GM23338 (cell line): Measurements from ENCODE around the gene NUP153. TPM values are rescaled to one million over a fixed set of nuclear protein-coding genes. Genes with fewer than 3 reads are reported as not detected.

Experiments used
- ATAC-seq: fragments of 200-7000 bp; cut with Tn5 transposase; 3 replicates; pipeline ENCODE4 v1.9.1; 2020
- DNase-seq: peaks from one replicate; pipeline ENCODE4 v3.0.0-alpha.2; 2015; ENCODE audit warnings: low spot score
- H2AFZ ChIP-seq: fragments of 200-600 bp; sonication (generic); 2 replicates; pipeline ENCODE4 v1.8.0; 2016; ENCODE audit warnings: antibody characterized with exemption, mild to moderate bottlenecking, moderate library complexity
- H3F3A ChIP-seq: fragments of 200-600 bp; sonication (generic); replicated peaks from 2 replicates; pipeline ENCODE4 v1.8.0; 2017; ENCODE audit warnings: antibody characterized with exemption, mixed run types, low read depth
- H3K27ac ChIP-seq: fragments of 200-600 bp; sonication (generic); 2 replicates; pipeline ENCODE4 v1.6.1; 2016; ENCODE audit warnings: low read depth
- H3K27me3 ChIP-seq: fragments of 200-600 bp; sonication (generic); 2 replicates; pipeline ENCODE4 v1.8.0; 2016; ENCODE audit warnings: mild to moderate bottlenecking, mixed run types, moderate library complexity; ENCODE audit not compliant: insufficient read depth
- H3K36me3 ChIP-seq: fragments of 200-600 bp; sonication (generic); 2 replicates; pipeline ENCODE4 v1.8.0; 2016; ENCODE audit warnings: mild to moderate bottlenecking; ENCODE audit not compliant: insufficient read depth
- H3K4me1 ChIP-seq: fragments of 200-600 bp; sonication (generic); 2 replicates; pipeline ENCODE4 v1.8.0; 2016; ENCODE audit warnings: mild to moderate bottlenecking, moderate library complexity; ENCODE audit not compliant: insufficient read depth
- H3K4me2 ChIP-seq: fragments of 200-600 bp; sonication (generic); 2 replicates; pipeline ENCODE4 v1.7.1; 2017; ENCODE audit warnings: mixed run types
- H3K4me3 ChIP-seq: fragments of 200-600 bp; sonication (generic); 2 replicates; pipeline ENCODE4 v1.6.1; 2016; ENCODE audit warnings: mixed run types
- H3K79me2 ChIP-seq: fragments of 200-600 bp; sonication (generic); replicated peaks from 2 replicates; pipeline ENCODE4 v1.8.0; 2017; ENCODE audit warnings: mild to moderate bottlenecking; ENCODE audit not compliant: insufficient read depth
- H3K9me2 ChIP-seq: fragments of 200-600 bp; sonication (generic); 2 replicates; pipeline ENCODE4 v1.8.0; 2017; ENCODE audit not compliant: insufficient read depth
- H4K20me1 ChIP-seq: fragments of 200-600 bp; sonication (generic); replicated peaks from 2 replicates; pipeline ENCODE4 v1.8.0; 2017; ENCODE audit warnings: mild to moderate bottlenecking; ENCODE audit not compliant: insufficient read depth
- H3K27ac Mint-ChIP-seq: 2 replicates; pipeline ENCODE4 v1.8.0; 2020; ENCODE audit warnings: inconsistent platforms, mild to moderate bottlenecking, moderate library complexity, mixed read lengths
- H3K27me3 Mint-ChIP-seq: 3 replicates; pipeline ENCODE4 v1.8.0; 2022; ENCODE audit warnings: low read depth, mild to moderate bottlenecking, moderate library complexity, mixed read lengths, inconsistent platforms; ENCODE audit not compliant: insufficient read depth, poor library complexity
- H3K36me3 Mint-ChIP-seq: 3 replicates; pipeline ENCODE4 v1.8.0; 2021; ENCODE audit warnings: low read depth, mild to moderate bottlenecking, inconsistent platforms, moderate library complexity, mixed read lengths
- H3K4me1 Mint-ChIP-seq: 3 replicates; pipeline ENCODE4 v1.8.0; 2020; ENCODE audit warnings: mild to moderate bottlenecking, inconsistent platforms, mixed read lengths
- H3K4me3 Mint-ChIP-seq: 3 replicates; pipeline ENCODE4 v1.8.0; 2021; ENCODE audit warnings: moderate library complexity, mild to moderate bottlenecking, inconsistent platforms, mixed read lengths
- H3K9me3 Mint-ChIP-seq: 3 replicates; pipeline ENCODE4 v1.8.0; 2020; ENCODE audit warnings: moderate library complexity, mild to moderate bottlenecking, inconsistent platforms, mixed read lengths
- CREB1 ChIP-seq: fragments of 250-450 bp; sonication (Bioruptor Pico); IDR thresholded peaks from 2 replicates; pipeline ENCODE4 v1.5.0; 2020; ENCODE audit warnings: low read depth, mild to moderate bottlenecking, moderate library complexity
- CTCF ChIP-seq, 2 experiments: fragments of 200-600 bp in 1 of 2; sonication (generic) in 1 of 2; conservative IDR thresholded peaks; 2 replicates each; pipeline versions ENCODE4 v1.5.1 to v1.6.1; 2016 to 2017; ENCODE audit warnings: antibody characterized with exemption in 2 of 2, low read depth in 2 of 2, mild to moderate bottlenecking in 2 of 2, moderate library complexity in 1 of 2
- EZH2 ChIP-seq: fragments of 200-600 bp; sonication (generic); IDR thresholded peaks from one replicate; pipeline ENCODE4 v1.8.0; 2017; ENCODE audit warnings: antibody characterized with exemption, mild to moderate bottlenecking, low read depth; ENCODE audit not compliant: unreplicated experiment
- EZH2phosphoT487 ChIP-seq: fragments of 200-600 bp; sonication (generic); IDR thresholded peaks from one replicate; pipeline ENCODE4 v1.8.1; 2018; ENCODE audit warnings: antibody characterized with exemption; ENCODE audit not compliant: unreplicated experiment
- JUNB ChIP-seq: IDR thresholded peaks from one replicate; pipeline ENCODE4 v1.6.1; 2016; ENCODE audit warnings: antibody characterized with exemption; ENCODE audit not compliant: unreplicated experiment
- POLR2AphosphoS5 ChIP-seq: IDR thresholded peaks from 2 replicates; pipeline ENCODE4 v1.6.1; 2016; ENCODE audit warnings: antibody characterized with exemption, low read depth
- REST ChIP-seq: IDR thresholded peaks from one replicate; pipeline ENCODE4 v1.6.1; 2018; ENCODE audit warnings: antibody characterized with exemption; ENCODE audit not compliant: unreplicated experiment
- STAT1 ChIP-seq: IDR thresholded peaks from one replicate; pipeline ENCODE4 v1.6.1; 2016; ENCODE audit warnings: antibody characterized with exemption; ENCODE audit not compliant: unreplicated experiment
- ZNF331 ChIP-seq: fragments of 250-450 bp; sonication (Bioruptor Pico); IDR thresholded peaks from 2 replicates; pipeline ENCODE4 v1.5.0; 2020; ENCODE audit warnings: low read depth, mild to moderate bottlenecking, moderate library complexity
- polyA plus RNA-seq: library from polyadenylated mRNA; unstranded; fragments of >200 nt; fragmentation: Nextera tagmentation; extraction: Ambion mirVana; gene quantifications from 2 replicates; pipeline ENCODE4 v1.2.1, GENCODE V29; 2016
- total RNA-seq: library from RNA; depleted of rRNA; stranded (reverse); fragments of >200 nt; shearing (Covaris generic); gene quantifications from 2 replicates; pipeline ENCODE4 v1.2.3, GENCODE V29; 2014

The NUP153 gene
- total and polyA plus RNA-seq, 2 experiments from 2014 or later = 23.8 to 88.4 TPM

GRCh38 chr6:17585766-17586490 is 120.8 kb downstream of the NUP153 start:
- Mint-ChIP-seq H3K27ac (no peak overlapping the region), H3K27me3 (peaks cover 4% of the 10 kb centered on the region), H3K9me3 (0 out of 3 replicates have a peak, but pooled peaks cover 3% of the 10 kb centered on the region), H3K36me3 (peaks cover 3% of the 10 kb centered on the region; the same call in 1 of the 3 replicates), H3K4me3 (no peak overlapping the region), H3K4me1 (no peaks in the 10 kb centered on the region)
- peaks cover 7% of the 10 kb centered on the region; the same call in 1 of the 2 replicates for H3K27me3 ChIP-seq
- no peak overlapping the region for H3K27ac ChIP-seq
- DNase-seq (peak; percentile 81), ATAC-seq (peak; percentile 76)
- no peaks in the 10 kb centered on the region for H3F3A ChIP-seq
- no peaks in the 10 kb centered on the region for H3K9me2 ChIP-seq
- H3K79me2 ChIP-seq = no peaks in the 10 kb centered on the region
- no peak overlapping the region for H2AFZ ChIP-seq
- H3K4me2 ChIP-seq = no peak overlapping the region
- no peaks in the 10 kb centered on the region for H4K20me1 ChIP-seq
- peak; percentile 43 to 61 for TF ChIP-seq CTCF (conservative IDR thresholded peaks at IDR 0.05; ENCODE audit: low read depth in 2 of 2)
- no peak for TF ChIP-seq POLR2AphosphoS5
- H3K4me1 ChIP-seq = no peaks in the 10 kb centered on the region
- no peaks in the 10 kb centered on the region for H3K36me3 ChIP-seq
- H3K4me3 ChIP-seq = no peak overlapping the region

- Histone ChIP-seq H3K4me3 (no peak overlapping the region), H3K79me2 (no peaks in the 10 kb centered on the region), H3K4me1 (no peaks in the 10 kb centered on the region), H4K20me1 (no peaks in the 10 kb centered on the region), H3K27me3 (peaks cover 9% of the 10 kb centered on the region; the same call in 1 of the 2 replicates), H3K27ac (no peak overlapping the region), H3F3A (no peaks in the 10 kb centered on the region), H3K9me2 (no peaks in the 10 kb centered on the region), H3K36me3 (no peaks in the 10 kb centered on the region), H3K4me2 (no peak overlapping the region), H2AFZ (no peak overlapping the region)
- no peaks in the 10 kb centered on the region for H3K4me1 Mint-ChIP-seq
- no peak overlapping the region for H3K4me3 Mint-ChIP-seq
- TF ChIP-seq CTCF (conservative IDR thresholded peaks at IDR 0.05; ENCODE audit: low read depth in 2 of 2) (peak; percentile 77 to 95), STAT1 (no peak)
- peaks cover 8% of the 10 kb centered on the region; the same call in 2 of the 3 replicates for H3K9me3 Mint-ChIP-seq
- ATAC-seq = peak; percentile 33
- DNase-seq = peak; percentile 80
- H3K27ac Mint-ChIP-seq = no peak overlapping the region
- H3K27me3 Mint-ChIP-seq = peaks cover 6% of the 10 kb centered on the region
- H3K36me3 Mint-ChIP-seq = peaks cover 3% of the 10 kb centered on the region; the same call in 1 of the 3 replicates
These were observed 122.4 kb downstream of the NUP153 start for GRCh38 chr6:17584241-17584803.

- Mint-ChIP-seq H3K27ac (no peak overlapping the region), H3K4me3 (no peak overlapping the region), H3K27me3 (peaks cover 6% of the 10 kb centered on the region), H3K36me3 (peaks cover 3% of the 10 kb centered on the region; the same call in 1 of the 3 replicates), H3K4me1 (no peaks in the 10 kb centered on the region), H3K9me3 (peaks cover 8% of the 10 kb centered on the region; the same call in 2 of the 3 replicates)
- H3K4me1 ChIP-seq = no peaks in the 10 kb centered on the region
- no peaks in the 10 kb centered on the region for H3K9me2 ChIP-seq
- no peak overlapping the region for H2AFZ ChIP-seq
- H3K4me2 ChIP-seq = no peak overlapping the region
- H3K4me3 ChIP-seq = no peak overlapping the region
- H4K20me1 ChIP-seq = no peaks in the 10 kb centered on the region
- no peaks in the 10 kb centered on the region for H3K79me2 ChIP-seq
- H3F3A ChIP-seq = no peaks in the 10 kb centered on the region
- H3K27ac ChIP-seq = no peak overlapping the region
- DNase-seq (no peak), ATAC-seq (no peak)
- no peaks in the 10 kb centered on the region; the same call in 1 of the 2 replicates for H3K36me3 ChIP-seq
- peaks cover 9% of the 10 kb centered on the region; the same call in 1 of the 2 replicates for H3K27me3 ChIP-seq
- no peak for TF ChIP-seq EZH2phosphoT487
- TF ChIP-seq JUNB = no peak
- TF ChIP-seq EZH2 = no peak
- TF ChIP-seq ZNF331 = no peak
- TF ChIP-seq REST = no peak
- no peak for TF ChIP-seq CREB1 (CRISPR knock-in tag)
- no peak for TF ChIP-seq STAT1
These were observed 122.9 kb downstream of the NUP153 start for GRCh38 chr6:17583811-17584210.
